Measurements from ENCODE around the gene SCLY.
A peak's percentile ranks its signal among the peaks of the same experiment; 100 is the strongest.

Gene SCLY

GRCh38 chr2:238138331-238139195, 77.8 kb downstream of the SCLY start, which contains the start of gene KLHL30:
Gene KLHL30, plus strand, starts transcription at chr2:238138668. Its CDS starts 2,087 bp downstream, at chr2:238140755.
- peak; percentile 68 for DNase-seq (ENCODE audit: low spot score)

- DNase-seq (ENCODE audit: low spot score): peak; percentile 59
These were observed 78.6 kb downstream of the SCLY start for GRCh38 chr2:238139196-238140039.

GRCh38 chr2:238140040-238140439, 79.2 kb downstream of the SCLY start:
- no peak for DNase-seq (ENCODE audit: low spot score)

DNA sequence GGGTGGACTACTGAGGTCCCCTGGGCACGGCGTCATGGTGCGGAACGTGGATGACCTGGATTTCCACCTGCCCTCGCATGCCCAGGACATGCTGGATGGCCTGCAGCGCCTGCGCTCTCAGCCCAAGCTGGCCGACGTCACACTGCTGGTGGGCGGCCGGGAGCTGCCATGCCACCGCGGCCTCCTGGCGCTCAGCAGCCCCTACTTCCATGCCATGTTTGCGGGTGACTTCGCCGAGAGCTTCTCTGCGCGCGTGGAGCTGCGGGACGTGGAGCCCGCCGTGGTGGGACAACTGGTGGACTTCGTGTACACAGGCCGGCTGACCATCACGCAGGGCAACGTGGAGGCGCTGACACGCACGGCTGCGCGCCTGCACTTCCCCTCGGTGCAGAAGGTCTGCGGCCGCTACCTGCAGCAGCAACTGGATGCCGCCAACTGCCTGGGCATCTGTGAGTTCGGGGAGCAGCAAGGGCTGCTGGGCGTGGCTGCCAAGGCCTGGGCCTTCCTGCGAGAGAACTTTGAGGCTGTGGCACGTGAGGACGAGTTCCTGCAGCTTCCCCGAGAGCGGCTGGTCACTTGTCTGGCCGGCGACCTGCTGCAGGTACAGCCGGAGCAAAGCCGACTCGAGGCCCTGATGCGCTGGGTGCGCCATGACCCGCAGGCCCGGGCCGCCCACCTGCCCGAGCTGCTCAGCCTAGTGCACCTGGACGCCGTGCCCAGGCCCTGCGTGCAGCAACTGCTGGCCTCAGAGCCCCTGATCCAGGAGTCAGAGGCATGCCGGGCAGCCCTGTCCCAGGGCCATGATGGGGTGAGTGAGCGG, 80.1 kb downstream of the SCLY start:
- no peak for DNase-seq (ENCODE audit: low spot score)

DNA sequence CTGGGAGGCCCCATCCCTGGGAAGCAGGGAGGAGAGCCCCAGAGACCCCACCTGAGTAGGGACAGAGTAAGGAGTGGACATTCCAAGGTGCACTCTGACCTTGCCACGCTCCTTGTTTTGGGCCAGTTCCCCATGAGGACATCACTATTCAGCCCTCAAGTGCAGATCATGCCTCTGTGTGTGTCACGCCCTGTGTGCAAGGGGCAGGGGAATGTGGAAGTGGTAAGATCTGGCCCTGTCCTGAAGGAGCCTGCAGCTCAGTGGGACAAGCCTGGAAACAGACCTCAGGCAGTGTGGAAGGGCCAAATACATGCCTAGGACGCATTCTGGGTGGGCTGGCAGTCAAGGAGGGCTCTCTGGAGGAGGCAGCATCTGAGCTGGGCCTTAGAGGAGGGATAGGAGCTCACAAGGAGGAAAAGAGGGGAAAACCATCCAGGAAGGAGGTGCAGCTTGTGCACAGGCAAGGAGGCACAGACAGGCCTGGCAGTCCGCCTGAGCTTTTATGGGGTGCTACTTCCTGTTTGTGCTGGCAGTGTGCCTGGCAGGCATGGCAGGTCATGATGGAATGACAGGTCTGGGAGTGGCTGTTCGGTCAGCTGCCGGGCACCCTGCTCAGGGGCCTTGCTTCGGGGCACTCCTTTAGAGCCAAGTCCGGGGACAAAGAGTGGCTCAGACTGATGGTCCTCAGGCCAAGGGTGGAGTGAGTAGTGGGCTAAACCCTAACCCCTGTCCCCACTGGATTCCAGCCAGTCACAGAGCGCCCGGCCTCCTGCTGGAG, 80.9 kb downstream of the SCLY start:
- no peak for DNase-seq (ENCODE audit: low spot score)

DNA sequence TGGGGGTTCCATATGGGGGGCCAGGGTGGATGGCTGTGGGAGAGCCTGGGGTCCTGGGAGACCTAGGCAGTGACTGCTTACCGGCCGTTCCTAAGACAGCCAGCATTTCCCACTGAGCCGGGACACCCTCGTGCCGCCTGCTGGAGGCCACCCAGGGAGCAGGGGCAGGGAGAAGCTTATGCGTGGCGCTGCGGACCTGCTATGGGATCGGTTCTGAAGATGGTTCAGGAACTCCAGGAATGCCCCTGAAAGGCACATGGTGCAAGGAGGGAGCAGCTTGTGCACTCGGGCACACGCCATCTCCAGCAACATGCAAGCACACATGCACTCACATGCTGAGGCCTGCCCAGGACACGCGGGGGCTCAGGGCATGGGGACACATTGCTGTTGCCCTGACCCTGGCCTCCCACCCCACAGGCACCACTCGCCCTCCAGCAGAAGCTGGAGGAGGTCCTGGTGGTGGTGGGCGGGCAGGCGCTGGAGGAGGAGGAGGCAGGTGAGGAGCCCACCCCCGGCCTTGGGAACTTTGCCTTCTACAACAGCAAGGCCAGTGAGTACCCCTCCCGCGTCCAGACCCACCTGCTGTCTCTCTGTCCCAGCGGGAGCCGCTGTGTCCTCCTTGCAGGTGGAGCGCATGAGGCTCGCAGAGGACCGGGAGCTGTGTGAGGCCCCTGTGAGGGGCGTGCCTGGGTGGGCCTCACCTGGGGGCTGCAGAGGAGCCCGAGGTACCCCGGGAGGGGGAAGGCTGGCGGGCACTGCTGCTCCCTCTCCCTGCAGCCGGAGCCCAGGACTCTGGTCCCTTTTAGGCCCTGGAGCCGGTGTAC, 81.8 kb downstream of the SCLY start:
- DNase-seq (ENCODE audit: low spot score): no peak

DNA sequence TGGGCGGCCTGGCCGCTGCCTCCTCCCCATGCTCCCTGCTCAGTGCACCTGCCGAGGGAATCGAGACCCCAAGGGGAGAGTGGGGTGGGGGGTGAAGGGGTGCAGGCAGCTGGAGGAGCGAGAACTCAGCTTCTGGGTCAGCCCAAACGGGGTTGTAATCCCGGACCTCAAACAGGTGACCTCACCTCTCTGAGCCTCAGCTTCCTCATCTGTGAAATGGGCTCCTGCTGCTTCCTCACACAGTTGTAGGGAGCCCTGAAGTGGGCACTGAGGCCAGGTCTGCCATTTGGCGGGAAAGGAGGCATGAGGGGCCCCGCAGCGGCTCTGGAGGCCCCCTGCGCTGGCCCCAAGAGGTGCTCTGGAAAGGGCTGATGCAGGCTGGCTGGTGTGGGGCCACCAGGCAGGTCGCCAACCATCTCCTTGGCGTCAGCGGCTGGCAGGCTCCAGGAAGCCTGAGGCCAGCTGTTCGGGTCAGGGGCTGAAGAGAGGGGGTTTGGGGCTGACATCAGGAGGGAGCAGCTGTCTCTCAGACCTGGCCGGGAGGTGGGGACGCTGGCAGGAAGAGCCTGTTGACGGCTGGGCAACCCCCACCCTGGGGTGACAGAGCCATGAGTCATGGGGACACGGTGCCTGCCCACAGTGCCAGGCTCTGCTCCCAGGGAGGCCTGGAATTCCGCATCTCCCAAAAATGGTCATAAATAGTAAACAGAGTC, 82.6 kb downstream of the SCLY start:
- DNase-seq (ENCODE audit: low spot score): no peak

DNA sequence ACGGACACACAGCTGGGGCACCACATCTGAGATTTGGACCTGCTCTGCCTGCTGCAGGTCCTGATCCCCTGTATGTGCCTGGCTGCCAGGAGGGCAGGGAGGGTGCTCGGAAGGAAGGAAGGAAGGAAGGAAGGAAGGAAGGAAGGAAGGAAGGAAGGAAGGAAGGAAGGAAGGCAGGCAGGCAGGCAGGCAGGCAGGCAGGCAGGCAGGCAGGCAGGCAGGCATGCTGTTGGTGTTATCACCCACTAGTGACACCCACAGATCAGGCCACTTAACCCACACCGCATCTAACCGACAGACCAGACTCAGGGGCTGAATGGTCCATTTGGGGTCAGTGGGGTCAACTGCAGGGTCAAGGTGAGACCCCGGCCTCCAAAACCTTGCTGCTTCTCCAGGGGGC, 83.5 kb downstream of the SCLY start:
- no peak for DNase-seq (ENCODE audit: low spot score)

DNA sequence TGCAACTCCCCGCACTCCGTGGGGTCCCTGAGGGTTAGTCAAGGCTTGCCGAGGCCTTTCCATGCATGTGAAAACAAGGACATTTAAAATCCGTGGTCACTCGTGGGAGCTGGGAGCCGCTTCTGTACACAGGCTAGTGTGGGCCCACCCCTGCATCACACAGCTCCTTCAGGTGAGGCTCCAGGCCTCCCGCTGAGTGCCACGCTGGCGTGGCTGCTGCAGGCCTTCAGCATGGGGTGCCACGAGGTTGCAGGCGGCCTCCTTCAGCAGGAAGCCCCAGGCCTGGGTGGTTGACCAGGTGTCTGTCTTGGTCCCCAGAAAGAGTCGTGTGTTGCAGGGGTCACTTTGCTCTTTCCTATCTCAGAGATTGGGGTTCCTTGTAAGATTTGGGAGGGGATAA, 84.2 kb downstream of the SCLY start:
- no peak for DNase-seq (ENCODE audit: low spot score)

DNA sequence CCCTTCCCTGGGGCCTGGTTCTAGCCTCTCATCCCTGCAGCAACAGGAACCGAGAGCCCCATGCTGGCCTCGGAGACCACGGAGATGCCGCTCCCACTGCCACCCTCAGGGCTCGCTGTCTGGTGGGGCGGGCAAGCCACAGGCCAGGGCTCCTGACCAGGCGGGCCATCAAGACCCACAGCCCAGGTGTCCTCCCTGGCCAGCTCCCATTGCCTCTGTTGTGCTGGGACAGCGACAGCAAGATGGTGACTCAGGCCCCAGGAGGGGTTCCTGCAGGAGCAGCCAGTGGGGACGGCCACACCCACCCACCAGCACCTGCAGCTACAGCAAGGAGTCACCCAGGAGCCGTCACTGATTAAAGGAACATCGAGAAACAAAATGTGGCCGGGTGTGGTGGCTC, 85.0 kb downstream of the SCLY start:
- no peak for DNase-seq (ENCODE audit: low spot score)

- DNase-seq (ENCODE audit: low spot score): no peak
These were observed 86.2 kb downstream of the SCLY start for GRCh38 chr2:238146884-238147544.

DNA sequence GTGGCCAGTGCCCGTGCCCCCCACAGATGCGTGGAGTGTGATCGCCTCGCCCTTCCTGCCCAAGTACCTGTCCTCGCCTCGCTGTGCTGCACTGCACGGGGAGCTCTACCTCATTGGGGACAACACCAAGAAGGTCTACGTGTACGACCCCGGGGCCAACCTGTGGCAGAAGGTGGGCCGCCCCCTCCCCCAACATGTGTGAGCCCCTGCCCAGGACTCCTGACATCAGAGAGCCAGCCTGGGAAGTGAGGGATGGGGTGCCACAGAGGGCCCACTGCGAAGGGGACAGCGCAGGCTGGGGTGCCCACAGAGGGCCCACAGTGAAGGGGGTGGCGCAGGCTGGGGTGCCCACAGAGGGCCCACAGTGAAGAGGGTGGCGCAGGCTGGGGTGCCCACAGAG, 88.2 kb downstream of the SCLY start:
- no peak for DNase-seq (ENCODE audit: low spot score)

Small RNAs within 50 kb of the gene (small RNA-seq; reads per million reads assigned to genes)
- 0 reads per million in 2 experiments for gene RNU6-1333P

Data from SK-N-DZ (cell line).